Activated T-helper 2 cell treated with anti-CD3 and anti-CD28 coated beads, Interferon-gamma antibody, Interleukin-2, Interleukin-4, amounts not matched to agents 10 μg/mL and 5 μg/mL and 100 μg/mL, durations not matched to agents 14 hours and 24 hours and 36 hours (primary cell): ENCODE results near the gene SIGLEC11. TPM values are rescaled to one million over a fixed set of nuclear protein-coding genes. Genes with fewer than 3 reads are reported as not detected.
"Not testable (repeated sequence)": the region's sequence is repeated elsewhere in the genome, so short reads cannot be mapped to it uniquely, and the experiment has no call there.

ENCODE experiments used
- DNase-seq: peaks from one replicate; pipeline ENCODE4 v3.0.0; 2021; ENCODE audit warnings: low spot score
- H3K27ac Mint-ChIP-seq: one replicate; pipeline ENCODE4 v1.8.0; 2021; ENCODE audit warnings: mixed read lengths
- H3K27me3 Mint-ChIP-seq: one replicate; pipeline ENCODE4 v1.8.0; 2021; ENCODE audit warnings: low read depth, mixed read lengths
- H3K36me3 Mint-ChIP-seq: one replicate; pipeline ENCODE4 v1.8.0; 2021; ENCODE audit warnings: low read depth, mixed read lengths
- H3K4me1 Mint-ChIP-seq: one replicate; pipeline ENCODE4 v1.8.0; 2021; ENCODE audit warnings: low read depth, mixed read lengths
- H3K4me3 Mint-ChIP-seq: one replicate; pipeline ENCODE4 v1.8.0; 2021; ENCODE audit warnings: low read depth, mild to moderate bottlenecking, moderate library complexity, mixed read lengths
- H3K9me3 Mint-ChIP-seq: one replicate; pipeline ENCODE4 v1.8.0; 2021; ENCODE audit warnings: mixed read lengths
- intact Hi-C: fragments of 100-400 bp; cut with micrococcal nuclease; formaldehyde crosslinking; loops from one replicate; pipeline ENCODE4 v1.15.1; 2023
- total RNA-seq: library from RNA; stranded (reverse); gene quantifications from 2 replicates; pipeline ENCODE4 v1.2.3, GENCODE V29; 2022

SIGLEC11 gene
- total RNA-seq, 1 donor from 2014 or later = not detected

GRCh38 chr19:49953416-49953815, 7.6 kb downstream of the SIGLEC11 start:
- DNase-seq = no peak
- peaks cover 13% of the 10 kb centered on the region for H3K27me3 Mint-ChIP-seq
- H3K4me1 Mint-ChIP-seq = peaks cover 6% of the 10 kb centered on the region
- intact Hi-C loops = no loop called here
- no peak overlapping the region for H3K4me3 Mint-ChIP-seq
- no peak overlapping the region for H3K27ac Mint-ChIP-seq
- no peaks in the 10 kb centered on the region for H3K9me3 Mint-ChIP-seq
- no peaks in the 10 kb centered on the region for H3K36me3 Mint-ChIP-seq

GRCh38 chr19:49952906-49953305, 8.1 kb downstream of the SIGLEC11 start:
- no peak overlapping the region for H3K4me3 Mint-ChIP-seq
- peaks cover 6% of the 10 kb centered on the region for H3K4me1 Mint-ChIP-seq
- H3K9me3 Mint-ChIP-seq = no peaks in the 10 kb centered on the region
- H3K27me3 Mint-ChIP-seq = peaks cover 13% of the 10 kb centered on the region
- no peak overlapping the region for H3K27ac Mint-ChIP-seq
- intact Hi-C loops = no loop called here
- no peaks in the 10 kb centered on the region for H3K36me3 Mint-ChIP-seq
- no peak for DNase-seq

- Mint-ChIP-seq H3K27me3 (peaks cover 13% of the 10 kb centered on the region), H3K4me1 (peaks cover 6% of the 10 kb centered on the region), H3K36me3 (no peaks in the 10 kb centered on the region), H3K9me3 (no peaks in the 10 kb centered on the region), H3K27ac (no peak overlapping the region), H3K4me3 (no peak overlapping the region)
- intact Hi-C loops = no loop called here
- no peak for DNase-seq
These were observed 8.5 kb downstream of the SIGLEC11 start for GRCh38 chr19:49952479-49952836.

- no peak for DNase-seq
- peaks cover 13% of the 10 kb centered on the region for H3K27me3 Mint-ChIP-seq
- no peaks in the 10 kb centered on the region for H3K36me3 Mint-ChIP-seq
- H3K9me3 Mint-ChIP-seq = no peaks in the 10 kb centered on the region
- H3K4me3 Mint-ChIP-seq = no peak overlapping the region
- H3K27ac Mint-ChIP-seq = no peak overlapping the region
- intact Hi-C loops = no loop called here
- H3K4me1 Mint-ChIP-seq = peaks cover 6% of the 10 kb centered on the region
These were observed 9.0 kb downstream of the SIGLEC11 start for GRCh38 chr19:49951806-49952478.

GRCh38 chr19:49950956-49951526, 9.9 kb downstream of the SIGLEC11 start:
- peaks cover 13% of the 10 kb centered on the region for H3K27me3 Mint-ChIP-seq
- no peak overlapping the region for H3K4me3 Mint-ChIP-seq
- no peaks in the 10 kb centered on the region for H3K9me3 Mint-ChIP-seq
- H3K4me1 Mint-ChIP-seq = peaks cover 6% of the 10 kb centered on the region
- no peak overlapping the region for H3K27ac Mint-ChIP-seq
- intact Hi-C loops = no loop called here
- no peaks in the 10 kb centered on the region for H3K36me3 Mint-ChIP-seq
- DNase-seq = no peak

GRCh38 chr19:49950590-49950948, 10.4 kb downstream of the SIGLEC11 start:
- Mint-ChIP-seq H3K4me3 (no peak overlapping the region), H3K27ac (no peak overlapping the region), H3K36me3 (no peaks in the 10 kb centered on the region), H3K9me3 (no peaks in the 10 kb centered on the region), H3K4me1 (peaks cover 6% of the 10 kb centered on the region), H3K27me3 (peaks cover 13% of the 10 kb centered on the region)
- DNase-seq = no peak
- intact Hi-C loops = no loop called here

- H3K4me1 Mint-ChIP-seq = peaks cover 6% of the 10 kb centered on the region
- no peaks in the 10 kb centered on the region for H3K36me3 Mint-ChIP-seq
- H3K27me3 Mint-ChIP-seq = peaks cover 13% of the 10 kb centered on the region
- no peak overlapping the region for H3K4me3 Mint-ChIP-seq
- no peak overlapping the region for H3K27ac Mint-ChIP-seq
- intact Hi-C loops = no loop called here
- H3K9me3 Mint-ChIP-seq = peaks cover 6% of the 10 kb centered on the region
- DNase-seq = no peak
These were observed 11.0 kb downstream of the SIGLEC11 start for GRCh38 chr19:49949742-49950589.

- no peak overlapping the region for H3K4me3 Mint-ChIP-seq
- H3K9me3 Mint-ChIP-seq = peaks cover 6% of the 10 kb centered on the region
- no peak overlapping the region for H3K27ac Mint-ChIP-seq
- no peaks in the 10 kb centered on the region for H3K36me3 Mint-ChIP-seq
- intact Hi-C loops = no loop called here
- DNase-seq = no peak
- peaks cover 2% of the 10 kb centered on the region for H3K27me3 Mint-ChIP-seq
- peaks cover 10% of the 10 kb centered on the region for H3K4me1 Mint-ChIP-seq
These were observed 14.6 kb downstream of the SIGLEC11 start for GRCh38 chr19:49946415-49946814.

- DNase-seq, H3K4me3 Mint-ChIP-seq, H3K36me3 Mint-ChIP-seq: not testable (repeated sequence)
These were observed 16.4 kb downstream of the SIGLEC11 start for GRCh38 chr19:49944567-49944966.

GRCh38 chr19:49940482-49940791, 20.5 kb downstream of the SIGLEC11 start:
- Mint-ChIP-seq H3K27ac (no peak overlapping the region), H3K4me3 (no peak overlapping the region), H3K36me3 (no peaks in the 10 kb centered on the region), H3K27me3 (peaks cover 2% of the 10 kb centered on the region), H3K4me1 (peaks cover 10% of the 10 kb centered on the region), H3K9me3 (peaks cover 4% of the 10 kb centered on the region)
- DNase-seq = no peak
- intact Hi-C loops = no loop called here

More at GRCh38 chr19:49944567-49944966, 16.4 kb downstream of the SIGLEC11 start:
- H3K4me1 Mint-ChIP-seq, intact Hi-C loops, H3K27me3 Mint-ChIP-seq, H3K9me3 Mint-ChIP-seq, H3K27ac Mint-ChIP-seq: not testable (repeated sequence)

- intact Hi-C loops = no loop called here
- Mint-ChIP-seq H3K4me3 (no peak overlapping the region), H3K4me1 (peaks cover 10% of the 10 kb centered on the region), H3K9me3 (no peaks in the 10 kb centered on the region), H3K27ac (no peak overlapping the region), H3K27me3 (peaks cover 2% of the 10 kb centered on the region), H3K36me3 (no peaks in the 10 kb centered on the region)
- DNase-seq = no peak
These were observed 21.1 kb downstream of the SIGLEC11 start for GRCh38 chr19:49939721-49940481.

GRCh38 chr19:49938662-49939061, 22.3 kb downstream of the SIGLEC11 start:
- Mint-ChIP-seq H3K4me1 (peaks cover 6% of the 10 kb centered on the region), H3K4me3 (no peak overlapping the region), H3K9me3 (no peaks in the 10 kb centered on the region), H3K36me3 (peaks cover 2% of the 10 kb centered on the region), H3K27me3 (peaks cover 2% of the 10 kb centered on the region), H3K27ac (no peak overlapping the region)
- intact Hi-C loops = no loop called here
- DNase-seq = no peak
